GM12872 (cell line): ENCODE data around the gene REPS1.

ENCODE experiments used
- CTCF ChIP-seq: IDR thresholded peaks from 3 replicates; pipeline ENCODE4 v1.5.1; 2011; ENCODE audit warnings: low read depth, mild to moderate bottlenecking, low read length, moderate library complexity; ENCODE audit not compliant: insufficient read depth

Gene REPS1

GRCh38 chr6:138972226-138972665 is 15.8 kb downstream of the REPS1 start:
- no peak for TF ChIP-seq CTCF

GRCh38 chr6:138971601-138972000 is 16.5 kb downstream of the REPS1 start:
- TF ChIP-seq CTCF, result no peak

GRCh38 chr6:138970856-138971425 is 17.1 kb downstream of the REPS1 start:
- TF ChIP-seq CTCF, result no peak

- no peak for TF ChIP-seq CTCF
Observed at GRCh38 chr6:138970159-138970558, 17.9 kb downstream of the REPS1 start.

GRCh38 chr6:138966870-138967269 is 21.2 kb downstream of the REPS1 start:
- no peak for TF ChIP-seq CTCF

GRCh38 chr6:138965971-138966370 is 22.1 kb downstream of the REPS1 start:
- no peak for TF ChIP-seq CTCF

- TF ChIP-seq CTCF, result no peak
Observed at GRCh38 chr6:138965291-138965874, 22.7 kb downstream of the REPS1 start.
